Measurements from ENCODE around the gene OR10G8.

Gene OR10G8

DNA sequence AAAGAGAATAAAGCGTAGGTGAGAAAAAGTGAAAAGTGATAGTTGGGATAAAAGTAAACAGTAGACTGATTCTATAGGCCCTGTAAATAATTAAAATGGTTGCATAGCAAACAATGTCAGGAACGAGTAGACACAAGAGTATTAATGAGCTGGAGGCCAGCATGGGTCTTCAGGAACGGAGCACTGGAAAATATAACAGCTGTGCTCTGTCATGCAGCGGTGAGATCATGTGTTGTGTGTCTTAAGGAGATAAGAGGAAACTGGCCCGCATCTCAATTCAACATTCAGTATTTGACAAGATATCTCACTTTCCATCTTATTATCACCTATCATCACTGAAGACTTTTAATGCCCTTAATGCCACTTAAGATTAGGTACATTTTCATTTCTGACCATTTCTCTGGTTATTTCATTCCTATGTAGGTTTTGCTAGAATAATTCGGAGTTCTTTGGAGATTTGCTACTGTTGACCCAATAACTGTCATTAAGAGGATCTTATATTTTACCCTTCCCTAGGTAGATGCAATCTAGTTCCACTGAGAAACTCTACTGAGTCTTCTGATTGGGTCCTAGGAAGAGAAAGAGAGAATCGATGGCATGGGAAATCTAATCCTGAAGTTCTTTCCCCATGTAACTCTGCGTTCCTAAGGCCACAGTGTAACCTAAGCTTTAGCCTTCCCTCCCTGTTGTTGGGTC, 53.2 kb downstream of the OR10G8 start:
- no peak for DNase-seq

All from effector CD8-positive, alpha-beta T cell (primary cell).